ENCODE measurements around the gene MAGI1. TPM values are rescaled to one million over a fixed set of nuclear protein-coding genes. Genes with fewer than 3 reads are reported as not detected.

The MAGI1 gene
- total RNA-seq, 5 donors from 2014 or later (not counting 1 experiment from before 2014, with no cell fraction given) = 0.23 to 0.63 (median 0.29) TPM

GRCh38 chr3:65734792-65735191 is 303.9 kb downstream of the MAGI1 start:
- DNase-seq (no peak), ATAC-seq (replicated peaks in 1 of 4) (no peak)
- peaks cover 3 to 9% of the 10 kb centered on the region in 2 donors for H3K27me3 Mint-ChIP-seq
- H3K36me3 Mint-ChIP-seq = no peaks in the 10 kb centered on the region
- H3K4me3 Mint-ChIP-seq = no peak overlapping the region
- no CpG with 5 or more reads among the region's 1 CpG for WGBS (ENCODE audit: insufficient coverage)
- no peaks in the 10 kb centered on the region for H3K9me3 ChIP-seq
- H3K27ac ChIP-seq (ENCODE audit: low read length) = no peak overlapping the region
- H3K4me1 Mint-ChIP-seq = peaks cover 0 to 6% (median 2%) of the 10 kb centered on the region in 3 donors
- H3K27ac Mint-ChIP-seq = no peak overlapping the region
- H3K27me3 ChIP-seq (replicated peaks in 1 of 2; ENCODE audit: control insufficient read depth in 2 of 2, extremely low read depth in 1 of 2, insufficient read depth in 2 of 2, low read length in 1 of 2) = no peaks in the 10 kb centered on the region
- ChIA-PET CTCF (no interaction called here), POLR2A (no interaction called here)
- H3K4me1 ChIP-seq (ENCODE audit: control insufficient read depth in 1 of 2, extremely low read depth in 1 of 2, insufficient read depth in 2 of 2, low read length in 2 of 2) = no peaks in the 10 kb centered on the region
- no peaks in the 10 kb centered on the region for H3K36me3 ChIP-seq (ENCODE audit: control insufficient read depth in 2 of 2, extremely low read depth in 1 of 2, insufficient read depth in 1 of 2, low read length in 1 of 2)
- H3K9me3 Mint-ChIP-seq = no peaks in the 10 kb centered on the region
- no peak overlapping the region for H3K4me3 ChIP-seq (ENCODE audit: control insufficient read depth in 1 of 2, extremely low read depth in 1 of 2, low read length in 1 of 2)

- H3K4me3 Mint-ChIP-seq = no peak overlapping the region
- H3K9me3 ChIP-seq = no peaks in the 10 kb centered on the region
These were observed 304.3 kb downstream of the MAGI1 start for GRCh38 chr3:65734382-65734781.

GRCh38 chr3:65733459-65733858 is 305.3 kb downstream of the MAGI1 start:
- H3K36me3 ChIP-seq (ENCODE audit: control insufficient read depth in 2 of 2, extremely low read depth in 1 of 2, insufficient read depth in 1 of 2, low read length in 1 of 2) = no peaks in the 10 kb centered on the region
- H3K27ac ChIP-seq (ENCODE audit: low read length) = no peak overlapping the region
- Mint-ChIP-seq H3K27ac (no peak overlapping the region), H3K27me3 (peaks cover 3 to 9% of the 10 kb centered on the region in 2 donors), H3K9me3 (no peaks in the 10 kb centered on the region), H3K4me1 (peaks cover 0 to 6% (median 2%) of the 10 kb centered on the region in 3 donors), H3K4me3 (no peak overlapping the region), H3K36me3 (no peaks in the 10 kb centered on the region)
- ChIA-PET CTCF (no interaction called here), POLR2A (no interaction called here)
- ATAC-seq (replicated peaks in 1 of 4) (no peak), DNase-seq (no peak)
- H3K27me3 ChIP-seq (replicated peaks in 1 of 2; ENCODE audit: control insufficient read depth in 2 of 2, extremely low read depth in 1 of 2, insufficient read depth in 2 of 2, low read length in 1 of 2) = no peaks in the 10 kb centered on the region
- no peaks in the 10 kb centered on the region for H3K4me1 ChIP-seq (ENCODE audit: control insufficient read depth in 1 of 2, extremely low read depth in 1 of 2, insufficient read depth in 2 of 2, low read length in 2 of 2)
- WGBS (ENCODE audit: insufficient coverage) = no CpG with 5 or more reads among the region's 1 CpG
- H3K4me3 ChIP-seq (ENCODE audit: control insufficient read depth in 1 of 2, extremely low read depth in 1 of 2, low read length in 1 of 2) = no peak overlapping the region
- no peaks in the 10 kb centered on the region for H3K9me3 ChIP-seq

More at GRCh38 chr3:65734382-65734781, 304.3 kb downstream of the MAGI1 start:
- H3K27ac ChIP-seq (ENCODE audit: low read length) = no peak overlapping the region
- ChIA-PET CTCF (no interaction called here), POLR2A (no interaction called here)
- no peak for DNase-seq
- WGBS (ENCODE audit: insufficient coverage) = 80% methylated on average over 2 of the region's 3 CpGs
- H3K27ac Mint-ChIP-seq = no peak overlapping the region
- no peaks in the 10 kb centered on the region for H3K27me3 ChIP-seq (replicated peaks in 1 of 2; ENCODE audit: control insufficient read depth in 2 of 2, extremely low read depth in 1 of 2, insufficient read depth in 2 of 2, low read length in 1 of 2)
- H3K9me3 Mint-ChIP-seq = no peaks in the 10 kb centered on the region
- no peaks in the 10 kb centered on the region for H3K36me3 ChIP-seq (ENCODE audit: control insufficient read depth in 2 of 2, extremely low read depth in 1 of 2, insufficient read depth in 1 of 2, low read length in 1 of 2)
- peaks cover 0 to 6% (median 2%) of the 10 kb centered on the region in 3 donors for H3K4me1 Mint-ChIP-seq
- no peak overlapping the region for H3K4me3 ChIP-seq (ENCODE audit: control insufficient read depth in 1 of 2, extremely low read depth in 1 of 2, low read length in 1 of 2)
- no peaks in the 10 kb centered on the region for H3K36me3 Mint-ChIP-seq
- no peak for ATAC-seq (replicated peaks in 1 of 4)
- peaks cover 3 to 9% of the 10 kb centered on the region in 2 donors for H3K27me3 Mint-ChIP-seq
- H3K4me1 ChIP-seq (ENCODE audit: control insufficient read depth in 1 of 2, extremely low read depth in 1 of 2, insufficient read depth in 2 of 2, low read length in 2 of 2) = no peaks in the 10 kb centered on the region

- ATAC-seq (replicated peaks in 1 of 4) = peak in 2 of 4 experiments; percentile 50 to 57
- CTCF ChIA-PET = interaction anchor here in 1 of 2 donors (1.1 kb wide), 1 partner anchor 9 kb away, joined by 3 read pairs; no protein-coding TSS in a partner anchor
- H3K9me3 Mint-ChIP-seq = no peaks in the 10 kb centered on the region
These were observed 306.4 kb downstream of the MAGI1 start for GRCh38 chr3:65732051-65732935.

GRCh38 chr3:65730449-65730848 is 308.3 kb downstream of the MAGI1 start:
- peaks cover 0 to 6% (median 2%) of the 10 kb centered on the region in 3 donors for H3K4me1 Mint-ChIP-seq
- no peaks in the 10 kb centered on the region for H3K4me1 ChIP-seq (ENCODE audit: control insufficient read depth in 1 of 2, extremely low read depth in 1 of 2, insufficient read depth in 2 of 2, low read length in 2 of 2)
- WGBS (ENCODE audit: insufficient coverage) = 79% methylated on average over 4 of the region's 7 CpGs
- no peak overlapping the region for H3K4me3 Mint-ChIP-seq
- no peaks in the 10 kb centered on the region for H3K36me3 ChIP-seq (ENCODE audit: control insufficient read depth in 2 of 2, extremely low read depth in 1 of 2, insufficient read depth in 1 of 2, low read length in 1 of 2)
- no peak overlapping the region for H3K27ac Mint-ChIP-seq
- H3K9me3 ChIP-seq = no peaks in the 10 kb centered on the region
- H3K27me3 ChIP-seq (replicated peaks in 1 of 2; ENCODE audit: control insufficient read depth in 2 of 2, extremely low read depth in 1 of 2, insufficient read depth in 2 of 2, low read length in 1 of 2) = no peaks in the 10 kb centered on the region
- ATAC-seq (replicated peaks in 1 of 4) (no peak), DNase-seq (no peak)
- ChIA-PET CTCF (interaction anchor here in 1 of 2 donors (0.6 kb wide), 1 partner anchor 1195 kb away, joined by 5 read pairs; no protein-coding TSS in a partner anchor), POLR2A (no interaction called here)
- H3K27ac ChIP-seq (ENCODE audit: low read length) = no peak overlapping the region
- H3K36me3 Mint-ChIP-seq = no peaks in the 10 kb centered on the region
- peaks cover 3 to 9% of the 10 kb centered on the region in 2 donors for H3K27me3 Mint-ChIP-seq
- no peak overlapping the region for H3K4me3 ChIP-seq (ENCODE audit: control insufficient read depth in 1 of 2, extremely low read depth in 1 of 2, low read length in 1 of 2)
- H3K9me3 Mint-ChIP-seq = no peaks in the 10 kb centered on the region

More at GRCh38 chr3:65732051-65732935, 306.4 kb downstream of the MAGI1 start:
- Histone ChIP-seq H3K27ac (ENCODE audit: low read length) (no peak overlapping the region), H3K9me3 (no peaks in the 10 kb centered on the region), H3K36me3 (ENCODE audit: control insufficient read depth in 2 of 2, extremely low read depth in 1 of 2, insufficient read depth in 1 of 2, low read length in 1 of 2) (no peaks in the 10 kb centered on the region), H3K4me3 (ENCODE audit: control insufficient read depth in 1 of 2, extremely low read depth in 1 of 2, low read length in 1 of 2) (no peak overlapping the region), H3K27me3 (replicated peaks in 1 of 2; ENCODE audit: control insufficient read depth in 2 of 2, extremely low read depth in 1 of 2, insufficient read depth in 2 of 2, low read length in 1 of 2) (no peaks in the 10 kb centered on the region), H3K4me1 (ENCODE audit: control insufficient read depth in 1 of 2, extremely low read depth in 1 of 2, insufficient read depth in 2 of 2, low read length in 2 of 2) (no peaks in the 10 kb centered on the region)
- no CpG with 5 or more reads among the region's 6 CpGs for WGBS (ENCODE audit: insufficient coverage)
- POLR2A ChIA-PET = no interaction called here
- Mint-ChIP-seq H3K27me3 (peaks cover 3 to 9% of the 10 kb centered on the region in 2 donors), H3K4me3 (no peak overlapping the region), H3K36me3 (no peaks in the 10 kb centered on the region), H3K27ac (no peak overlapping the region), H3K4me1 (peaks cover 0 to 6% (median 2%) of the 10 kb centered on the region in 3 donors)
- peak in 1 of 35 experiments; percentile 40 for DNase-seq

- H3K9me3 ChIP-seq = no peaks in the 10 kb centered on the region
- no peak for ATAC-seq (replicated peaks in 1 of 4)
- no peak overlapping the region for H3K4me3 ChIP-seq (ENCODE audit: control insufficient read depth in 1 of 2, extremely low read depth in 1 of 2, low read length in 1 of 2)
- CTCF ChIA-PET = no interaction called here
- POLR2A ChIA-PET = no interaction called here
- peaks cover 0 to 6% (median 2%) of the 10 kb centered on the region in 3 donors for H3K4me1 Mint-ChIP-seq
- no peaks in the 10 kb centered on the region for H3K4me1 ChIP-seq (ENCODE audit: control insufficient read depth in 1 of 2, extremely low read depth in 1 of 2, insufficient read depth in 2 of 2, low read length in 2 of 2)
- no peaks in the 10 kb centered on the region for H3K36me3 ChIP-seq (ENCODE audit: control insufficient read depth in 2 of 2, extremely low read depth in 1 of 2, insufficient read depth in 1 of 2, low read length in 1 of 2)
- H3K4me3 Mint-ChIP-seq = no peak overlapping the region
- H3K27me3 Mint-ChIP-seq = peaks cover 3 to 9% of the 10 kb centered on the region in 2 donors
- DNase-seq = no peak
- no peaks in the 10 kb centered on the region for H3K27me3 ChIP-seq (replicated peaks in 1 of 2; ENCODE audit: control insufficient read depth in 2 of 2, extremely low read depth in 1 of 2, insufficient read depth in 2 of 2, low read length in 1 of 2)
- no peaks in the 10 kb centered on the region for H3K36me3 Mint-ChIP-seq
- no peaks in the 10 kb centered on the region for H3K9me3 Mint-ChIP-seq
- H3K27ac ChIP-seq (ENCODE audit: low read length) = no peak overlapping the region
- no peak overlapping the region for H3K27ac Mint-ChIP-seq
These were observed 308.7 kb downstream of the MAGI1 start for GRCh38 chr3:65729973-65730372.
